Kidney (tissue), 14 donors: ENCODE results near the gene LRRC3C. TPM values are rescaled to one million over a fixed set of nuclear protein-coding genes. Genes with fewer than 3 reads are reported as not detected.

Experiments
- DNase-seq, 5 donors: peaks; one replicate each; pipeline ENCODE4 v3.0.0-alpha.2; 2013 to 2020
- FAIRE-seq: peaks from 2 replicates; lab custom pipeline; 2012; peaks lifted over from hg19 to GRCh38; lab: Jason Lieb, UNC
- H3K27ac ChIP-seq, 2 donors: one replicate each; pipeline ENCODE4 v1.7.0; 2013; ENCODE audit warnings: low read depth in 2 of 2, low read length in 2 of 2, inconsistent platforms in 1 of 2
- H3K27me3 ChIP-seq: one replicate; pipeline ENCODE4 v1.7.1; 2013; ENCODE audit warnings: low read length, inconsistent platforms; ENCODE audit not compliant: control insufficient read depth, insufficient read depth
- H3K36me3 ChIP-seq, 3 donors: one replicate each; pipeline versions ENCODE4 v1.7.0 to v1.7.1; 2013; ENCODE audit warnings: low read length in 3 of 3, control low read depth in 1 of 3, inconsistent platforms in 1 of 3; ENCODE audit not compliant: insufficient read depth in 3 of 3, control insufficient read depth in 2 of 3
- H3K4me1 ChIP-seq, 3 donors: one replicate each; pipeline versions ENCODE4 v1.7.0 to v1.7.1; 2013; ENCODE audit warnings: low read length in 3 of 3, inconsistent platforms in 1 of 3, low read depth in 1 of 3; ENCODE audit not compliant: control insufficient read depth in 2 of 3, insufficient read depth in 2 of 3
- H3K4me3 ChIP-seq, 3 donors: one replicate each; pipeline versions ENCODE4 v1.7.0 to v1.8.1; 2013; ENCODE audit warnings: low read length in 3 of 3, control low read depth in 1 of 3, inconsistent platforms in 1 of 3
- H3K9ac ChIP-seq, 3 donors: one replicate each; pipeline versions ENCODE4 v1.7.0 to v1.7.1; 2013; ENCODE audit warnings: low read length in 3 of 3, control low read depth in 1 of 3, inconsistent platforms in 1 of 3
- H3K9me3 ChIP-seq, 3 donors: one replicate each; pipeline versions ENCODE4 v1.7.0 to v1.7.1; 2013; ENCODE audit warnings: low read length in 3 of 3, control low read depth in 1 of 3, inconsistent platforms in 1 of 3; ENCODE audit not compliant: control insufficient read depth in 2 of 3, insufficient read depth in 1 of 3
- intact Hi-C: fragments of 100-400 bp; cut with DNase I; formaldehyde crosslinking; loops from one replicate; pipeline ENCODE4 v1.11.1; 2022
- polyA plus RNA-seq: library from polyadenylated mRNA; stranded (reverse); fragments of 350-450 nt; fragmentation: Illumina TruSeq; extraction: RNeasy Lipid Tissue Mini Kit (QIAGEN cat#74804); gene quantifications from one replicate; pipeline ENCODE4 v1.2.3, GENCODE V29; 2014; ENCODE audit warnings: low read depth, low replicate concordance; ENCODE audit not compliant: insufficient read depth
- total RNA-seq: library from RNA; stranded (reverse); fragmentation: NEBNext Ultra II Directional; extraction: Animal tissue kit (Norgen Biotek cat#: 25700); gene quantifications from one replicate; pipeline ENCODE4 v1.2.1, GENCODE V29; 2021
- TF ChIP-seq, protein P1 (sequence below): IDR thresholded peaks from 3 replicates; pipeline ENCODE4 v1.5.1; 2012; ENCODE audit warnings: mild to moderate bottlenecking, moderate library complexity, borderline replicate concordance; ENCODE audit not compliant: insufficient read depth; ENCODE audit errors: extremely low read depth
- donor health status: control.
- donor health status: control.
- donor health status: control.
- donor health status: control.
- donor health status: control.
- donor health status: DM: yes; HTN: yes; CAD: no.
- donor health status: Normal renal cell carcinoma (clear cell type).

LRRC3C gene
- total and polyA plus RNA-seq, 2 donors from 2014 or later, result not detected

DNA sequence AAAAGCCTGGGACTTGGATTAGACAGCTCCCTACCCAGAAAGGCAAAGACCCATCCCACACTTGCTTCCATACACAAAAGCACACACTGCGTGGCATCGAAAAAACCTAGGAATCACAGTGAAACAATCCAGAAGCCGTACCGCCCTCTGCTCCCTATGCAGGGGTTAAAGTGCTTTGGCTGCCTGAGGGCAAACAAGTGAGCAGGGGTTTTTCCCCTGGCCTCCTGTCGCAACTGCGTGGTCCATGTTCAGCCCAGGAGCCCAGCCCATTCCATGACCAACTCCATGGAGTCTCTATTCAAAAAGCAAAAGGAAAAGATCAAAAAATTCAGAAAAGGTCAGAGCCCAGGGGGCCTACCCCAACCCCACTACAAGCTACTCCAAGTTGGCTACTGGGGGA, 5.5 kb upstream of the LRRC3C start:
- Histone ChIP-seq H3K9ac (no peak overlapping the region), H3K9me3 (no peaks in the 10 kb centered on the region), H3K4me3 (no peak overlapping the region), H3K27ac (no peak overlapping the region), H3K4me1 (peaks cover 0 to 25% (median 17%) of the 10 kb centered on the region in 3 donors), H3K36me3 (peaks cover 0 to 28% (median 19%) of the 10 kb centered on the region in 3 donors), H3K27me3 (no peaks in the 10 kb centered on the region)
- intact Hi-C loops, result no loop called here
- FAIRE-seq (no peak), DNase-seq (no peak)
- TF ChIP-seq, protein P1, sequence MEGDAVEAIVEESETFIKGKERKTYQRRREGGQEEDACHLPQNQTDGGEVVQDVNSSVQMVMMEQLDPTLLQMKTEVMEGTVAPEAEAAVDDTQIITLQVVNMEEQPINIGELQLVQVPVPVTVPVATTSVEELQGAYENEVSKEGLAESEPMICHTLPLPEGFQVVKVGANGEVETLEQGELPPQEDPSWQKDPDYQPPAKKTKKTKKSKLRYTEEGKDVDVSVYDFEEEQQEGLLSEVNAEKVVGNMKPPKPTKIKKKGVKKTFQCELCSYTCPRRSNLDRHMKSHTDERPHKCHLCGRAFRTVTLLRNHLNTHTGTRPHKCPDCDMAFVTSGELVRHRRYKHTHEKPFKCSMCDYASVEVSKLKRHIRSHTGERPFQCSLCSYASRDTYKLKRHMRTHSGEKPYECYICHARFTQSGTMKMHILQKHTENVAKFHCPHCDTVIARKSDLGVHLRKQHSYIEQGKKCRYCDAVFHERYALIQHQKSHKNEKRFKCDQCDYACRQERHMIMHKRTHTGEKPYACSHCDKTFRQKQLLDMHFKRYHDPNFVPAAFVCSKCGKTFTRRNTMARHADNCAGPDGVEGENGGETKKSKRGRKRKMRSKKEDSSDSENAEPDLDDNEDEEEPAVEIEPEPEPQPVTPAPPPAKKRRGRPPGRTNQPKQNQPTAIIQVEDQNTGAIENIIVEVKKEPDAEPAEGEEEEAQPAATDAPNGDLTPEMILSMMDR, result no peak

DNA sequence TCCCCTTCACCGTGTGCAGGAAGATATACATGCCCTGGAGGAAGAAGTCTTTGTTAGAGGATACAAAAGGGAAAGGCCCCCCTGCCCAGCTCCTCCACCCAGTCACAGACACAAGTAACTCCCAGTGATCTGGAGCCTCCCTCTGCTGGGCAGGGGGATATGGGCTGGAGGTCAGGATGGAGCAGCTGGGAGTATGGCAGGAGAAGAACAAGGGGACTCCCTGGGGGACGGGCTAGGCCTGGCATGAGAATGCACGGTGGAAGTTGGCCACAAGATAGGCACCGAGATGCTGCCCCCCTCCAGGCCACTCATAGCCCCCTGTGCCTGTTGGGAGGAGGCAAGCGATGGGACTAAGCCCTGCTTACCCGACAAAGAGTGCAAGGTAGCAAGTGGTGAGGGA, 4.3 kb upstream of the LRRC3C start:
- FAIRE-seq (no peak), DNase-seq (peak in 1 of 5 donors; percentile 36)
- H3K36me3 ChIP-seq, result peaks cover 0 to 28% (median 19%) of the 10 kb centered on the region in 3 donors
- H3K4me3 ChIP-seq, result no peak overlapping the region
- intact Hi-C loops, result no loop called here
- TF ChIP-seq, protein P1, result no peak
- H3K27me3 ChIP-seq, result no peaks in the 10 kb centered on the region
- peaks cover 2 to 27% (median 17%) of the 10 kb centered on the region in 3 donors for H3K4me1 ChIP-seq
- no peak overlapping the region for H3K9ac ChIP-seq
- no peaks in the 10 kb centered on the region for H3K9me3 ChIP-seq
- no peak overlapping the region for H3K27ac ChIP-seq

DNA sequence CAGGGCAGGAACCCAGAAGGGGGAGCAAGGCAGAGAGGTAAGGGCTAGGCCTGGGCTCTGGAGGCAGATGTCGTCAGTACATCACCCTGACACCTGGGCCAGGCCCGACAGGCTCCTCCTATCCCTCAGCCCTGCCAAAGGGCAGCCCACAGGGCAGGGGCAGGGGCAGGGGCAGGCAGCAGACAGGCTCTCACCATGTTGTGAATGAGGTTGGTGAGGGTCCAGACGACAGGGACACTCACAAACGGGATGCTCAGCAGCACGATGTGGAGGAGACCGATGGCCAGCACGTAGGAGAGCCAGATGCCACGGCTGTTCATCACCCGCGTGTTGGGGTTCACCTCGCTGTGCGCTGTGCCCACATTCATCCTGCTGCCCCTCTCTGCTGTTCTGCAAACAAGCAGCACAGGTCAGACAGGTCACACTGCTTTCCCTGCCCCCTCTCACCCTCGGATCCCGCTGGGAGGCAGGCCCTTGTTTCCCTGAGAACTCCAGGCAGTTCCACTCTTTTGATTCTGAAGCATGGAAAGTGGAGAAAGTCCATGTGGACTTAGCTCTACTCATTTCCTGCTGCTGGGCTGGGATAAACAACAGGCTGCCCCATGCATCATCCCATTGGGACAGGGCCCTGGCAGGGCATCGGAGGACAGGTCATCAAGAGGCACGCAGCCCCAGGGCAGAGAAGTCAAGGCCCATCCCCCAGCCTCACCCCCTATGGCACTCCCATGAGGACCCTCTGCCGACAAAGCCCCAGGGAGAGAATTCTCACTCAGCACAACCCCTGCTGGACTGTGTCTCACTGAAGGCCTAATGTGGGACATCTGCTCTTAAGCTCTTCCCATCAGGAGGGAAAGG, 3.5 kb upstream of the LRRC3C start:
- intact Hi-C loops, result no loop called here
- no peak overlapping the region for H3K27ac ChIP-seq
- peaks cover 5 to 35% (median 25%) of the 10 kb centered on the region in 3 donors for H3K4me1 ChIP-seq
- no peak overlapping the region for H3K4me3 ChIP-seq
- FAIRE-seq (no peak), DNase-seq (no peak)
- no peaks in the 10 kb centered on the region for H3K27me3 ChIP-seq
- H3K9me3 ChIP-seq, result no peaks in the 10 kb centered on the region
- no peak overlapping the region for H3K9ac ChIP-seq
- H3K36me3 ChIP-seq, result peaks cover 0 to 28% (median 18%) of the 10 kb centered on the region in 3 donors
- TF ChIP-seq, protein P1, result no peak
